NCI-H1930 (cell line): ENCODE data around the gene TNFAIP8.
"Not testable (repeated sequence)": the region's sequence is repeated elsewhere in the genome, so short reads cannot be mapped to it uniquely, and the experiment has no call there.

ENCODE experiments used
- DNase-seq, 2 experiments: peaks; one replicate each; lab custom pipeline; 2025; lab: John Stamatoyannopoulos, UW

Gene TNFAIP8

GRCh38 chr5:119420169-119420568 lies 64.3 kb downstream of the TNFAIP8 start:
- no peak for DNase-seq

- DNase-seq: no peak
These were observed 70.2 kb downstream of the TNFAIP8 start for GRCh38 chr5:119426057-119426456.

- no peak for DNase-seq
These were observed 71.2 kb downstream of the TNFAIP8 start for GRCh38 chr5:119427060-119427459.

DNA sequence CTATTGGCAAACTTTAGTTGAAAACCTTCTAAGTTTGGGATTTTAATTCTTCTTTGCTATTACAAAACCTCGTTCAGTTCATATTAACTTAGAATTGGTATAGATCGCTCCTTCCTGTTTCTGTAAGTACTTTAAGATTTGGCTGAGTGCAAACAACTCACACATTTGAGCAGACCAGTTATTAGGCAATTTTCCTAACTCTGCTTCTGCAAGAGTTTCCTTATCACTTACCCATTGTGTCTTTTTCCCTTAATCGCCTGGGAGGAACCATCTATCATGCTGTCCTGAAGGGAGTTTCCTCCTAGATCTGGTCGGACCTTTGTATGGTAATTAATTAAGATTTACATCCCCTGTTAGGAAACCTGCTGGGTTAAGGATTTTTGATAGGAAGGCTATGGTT lies 71.8 kb downstream of the TNFAIP8 start:
- DNase-seq: not testable (repeated sequence)

DNA sequence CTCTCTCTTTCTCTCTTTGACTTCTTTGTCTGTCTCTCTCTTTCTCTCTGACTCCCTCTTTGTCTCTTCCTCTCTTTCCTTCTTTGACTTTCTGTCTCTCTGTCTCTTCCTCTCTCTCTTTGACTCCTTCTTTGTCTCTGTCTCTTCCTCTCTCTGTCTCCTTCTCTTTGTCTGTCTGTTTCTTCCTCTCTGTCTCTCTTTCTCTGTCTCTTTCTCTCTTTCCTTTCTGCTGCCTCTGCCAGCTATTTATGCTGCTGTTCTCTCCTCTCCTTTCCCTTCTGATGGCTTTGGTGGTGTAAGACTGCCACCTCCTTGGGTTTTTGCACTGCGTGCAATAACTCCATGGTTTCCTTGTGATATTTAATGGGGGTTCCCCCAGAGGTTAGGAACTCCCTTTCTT lies 72.3 kb downstream of the TNFAIP8 start:
- DNase-seq: not testable (repeated sequence)

GRCh38 chr5:119428574-119428973 lies 72.8 kb downstream of the TNFAIP8 start:
- DNase-seq: not testable (repeated sequence)

- DNase-seq: not testable (repeated sequence)
These were observed 76.9 kb downstream of the TNFAIP8 start for GRCh38 chr5:119432674-119433237.

DNA sequence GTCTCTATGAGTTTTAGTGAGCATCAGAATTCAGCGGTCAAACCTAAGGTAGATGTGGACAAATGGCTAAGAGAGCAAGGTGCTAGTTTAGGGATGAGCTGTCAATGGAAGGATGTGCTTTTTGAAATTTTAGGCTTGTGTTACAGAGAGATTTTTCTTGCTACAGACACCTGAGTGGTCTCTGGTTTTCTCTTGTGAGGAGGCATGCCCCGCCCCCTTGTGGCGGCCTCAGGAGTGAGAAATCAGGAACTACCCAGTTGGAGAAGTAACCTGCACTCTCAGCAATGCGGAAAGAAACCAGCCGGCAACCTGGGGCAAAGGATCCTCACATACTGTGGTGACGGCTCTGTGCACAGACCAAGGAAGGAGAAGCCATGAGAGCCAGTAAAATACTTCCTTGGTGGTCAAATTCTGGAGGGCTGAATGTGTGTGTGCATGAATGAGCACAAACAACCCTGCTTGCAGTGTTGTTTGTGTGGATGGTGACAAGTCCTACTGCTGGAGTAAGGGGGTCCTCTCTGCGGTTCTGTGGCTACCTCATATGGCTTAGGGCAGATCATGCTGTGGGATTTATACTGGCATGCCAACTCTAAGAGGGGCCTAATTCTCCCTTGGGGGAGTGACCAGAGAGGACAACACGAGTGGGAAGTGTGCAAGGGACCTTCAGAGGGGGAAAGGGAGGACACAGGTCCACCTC lies 79.8 kb downstream of the TNFAIP8 start:
- no peak for DNase-seq

- not testable (repeated sequence) for DNase-seq
These were observed 82.2 kb downstream of the TNFAIP8 start for GRCh38 chr5:119437785-119438586.

GRCh38 chr5:119438587-119438917 lies 82.7 kb downstream of the TNFAIP8 start:
- DNase-seq: not testable (repeated sequence)

DNA sequence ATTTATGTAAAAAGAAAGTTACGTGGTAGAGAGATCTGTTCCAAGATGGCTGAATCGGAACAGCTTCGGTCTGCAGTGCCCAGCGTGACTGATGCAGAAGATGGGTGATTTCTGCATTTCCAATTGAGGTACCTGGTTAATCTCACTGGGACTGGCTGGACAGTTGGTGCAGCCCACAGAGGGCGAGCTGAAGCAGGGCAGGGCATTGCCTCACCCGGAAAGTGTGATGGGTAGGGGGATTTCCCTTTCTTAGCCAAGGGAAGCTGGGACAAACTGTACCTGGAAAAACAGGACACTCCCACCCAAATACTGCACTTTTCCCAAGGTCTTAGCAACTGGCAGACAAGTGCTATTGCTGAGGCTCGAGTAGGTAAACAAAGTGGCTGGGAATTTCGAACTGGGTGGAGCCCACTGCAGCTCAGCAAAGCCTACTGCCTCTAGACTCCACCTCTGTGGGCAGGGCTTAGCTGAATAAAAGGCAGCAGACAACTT lies 83.4 kb downstream of the TNFAIP8 start:
- DNase-seq: no peak

- DNase-seq: not testable (repeated sequence)
These were observed 83.8 kb downstream of the TNFAIP8 start for GRCh38 chr5:119439632-119440031.

DNA sequence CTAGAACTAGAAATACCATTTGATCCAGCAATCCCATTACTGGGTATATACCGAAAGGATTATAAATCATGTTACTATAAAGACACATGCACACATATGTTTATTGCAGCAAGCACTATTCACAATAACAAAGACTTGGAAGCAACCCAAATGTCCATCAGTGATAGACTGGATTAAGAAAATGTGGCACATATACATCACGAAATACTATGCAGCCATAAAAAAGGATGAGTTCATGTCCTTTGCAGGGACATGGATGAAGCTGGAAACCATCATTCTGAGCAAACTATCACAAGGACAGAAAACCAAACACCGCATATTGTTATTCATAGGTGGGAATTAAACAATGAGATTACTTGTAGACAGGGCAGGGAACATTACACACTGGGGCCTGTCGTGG lies 88.8 kb downstream of the TNFAIP8 start:
- DNase-seq: not testable (repeated sequence)

- DNase-seq: no peak
These were observed 89.7 kb downstream of the TNFAIP8 start for GRCh38 chr5:119445544-119445943.
